ENCODE results near the gene UBE2QL1.

DNA sequence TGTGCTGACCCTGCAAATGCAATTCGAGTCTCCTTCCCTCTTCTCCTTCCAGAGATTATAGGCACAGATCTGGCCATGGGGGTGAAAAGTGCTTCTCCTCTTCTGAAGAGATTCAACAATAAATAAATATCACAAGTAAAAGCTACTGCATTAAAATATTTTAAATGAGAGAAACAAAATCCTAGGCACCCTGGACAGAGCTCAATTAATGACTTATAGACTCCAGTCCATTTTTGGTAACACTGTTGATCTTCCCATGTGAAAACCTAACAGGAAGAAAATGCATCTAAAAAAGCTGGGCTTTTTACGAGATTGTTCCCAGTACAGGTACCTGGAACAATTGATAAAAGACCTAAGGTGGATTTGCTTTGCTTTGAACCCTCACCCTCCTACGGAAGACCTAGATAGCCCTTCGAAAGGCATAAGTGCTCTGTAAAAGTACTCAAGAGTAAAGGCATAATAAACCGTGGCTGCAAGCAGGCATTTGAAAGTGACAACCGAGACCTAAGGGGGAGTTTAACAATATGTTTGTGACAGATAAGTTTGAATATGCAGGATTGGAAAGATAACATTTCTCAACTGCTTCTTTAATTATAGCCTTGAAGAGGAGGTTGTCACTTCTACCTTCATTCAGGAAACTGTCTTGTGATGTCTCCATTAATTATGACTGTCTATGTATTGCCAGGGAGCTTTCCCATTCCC, 41.0 kb upstream of the UBE2QL1 start:
- TF ChIP-seq, protein P1, sequence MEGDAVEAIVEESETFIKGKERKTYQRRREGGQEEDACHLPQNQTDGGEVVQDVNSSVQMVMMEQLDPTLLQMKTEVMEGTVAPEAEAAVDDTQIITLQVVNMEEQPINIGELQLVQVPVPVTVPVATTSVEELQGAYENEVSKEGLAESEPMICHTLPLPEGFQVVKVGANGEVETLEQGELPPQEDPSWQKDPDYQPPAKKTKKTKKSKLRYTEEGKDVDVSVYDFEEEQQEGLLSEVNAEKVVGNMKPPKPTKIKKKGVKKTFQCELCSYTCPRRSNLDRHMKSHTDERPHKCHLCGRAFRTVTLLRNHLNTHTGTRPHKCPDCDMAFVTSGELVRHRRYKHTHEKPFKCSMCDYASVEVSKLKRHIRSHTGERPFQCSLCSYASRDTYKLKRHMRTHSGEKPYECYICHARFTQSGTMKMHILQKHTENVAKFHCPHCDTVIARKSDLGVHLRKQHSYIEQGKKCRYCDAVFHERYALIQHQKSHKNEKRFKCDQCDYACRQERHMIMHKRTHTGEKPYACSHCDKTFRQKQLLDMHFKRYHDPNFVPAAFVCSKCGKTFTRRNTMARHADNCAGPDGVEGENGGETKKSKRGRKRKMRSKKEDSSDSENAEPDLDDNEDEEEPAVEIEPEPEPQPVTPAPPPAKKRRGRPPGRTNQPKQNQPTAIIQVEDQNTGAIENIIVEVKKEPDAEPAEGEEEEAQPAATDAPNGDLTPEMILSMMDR (IDR thresholded peaks at IDR 0.05; ENCODE audit: insufficient read depth, low read length, poor library complexity, severe bottlenecking): no peak
- TF ChIP-seq EZH2phosphoT487 (conservative IDR thresholded peaks at IDR 0.05; ENCODE audit: low read length): no peak

All from SU-DHL-6 (cell line).